Right renal cortex interstitium (tissue), 3 donors: Measurements from ENCODE around the gene CACNB4. TPM values are rescaled to one million over a fixed set of nuclear protein-coding genes. Genes with fewer than 3 reads are reported as not detected.
"Not testable (repeated sequence)": the region's sequence is repeated elsewhere in the genome, so short reads cannot be mapped to it uniquely, and the experiment has no call there.

Source experiments
- DNase-seq, 3 donors: peaks; one replicate each; pipeline ENCODE4 v3.0.0-alpha.2; 2013; ENCODE audit warnings: low read depth in 3 of 3, low spot score in 2 of 3
- polyA plus RNA-seq, 3 donors: library from polyadenylated mRNA; unstranded; fragments of 120-200 nt; gene quantifications; one replicate each; pipeline ENCODE4 v1.2.1, GENCODE V29; 2013; ENCODE audit not compliant: insufficient read length in 3 of 3

CACNB4 gene
- polyA plus RNA-seq, 3 donors: 7.4 to 12.5 (median 8.1) TPM

GRCh38 chr2:152090726-152091125 is 8.1 kb downstream of the CACNB4 start:
- not testable (repeated sequence) for DNase-seq

GRCh38 chr2:152089238-152089637 is 9.6 kb downstream of the CACNB4 start:
- no peak for DNase-seq

DNA sequence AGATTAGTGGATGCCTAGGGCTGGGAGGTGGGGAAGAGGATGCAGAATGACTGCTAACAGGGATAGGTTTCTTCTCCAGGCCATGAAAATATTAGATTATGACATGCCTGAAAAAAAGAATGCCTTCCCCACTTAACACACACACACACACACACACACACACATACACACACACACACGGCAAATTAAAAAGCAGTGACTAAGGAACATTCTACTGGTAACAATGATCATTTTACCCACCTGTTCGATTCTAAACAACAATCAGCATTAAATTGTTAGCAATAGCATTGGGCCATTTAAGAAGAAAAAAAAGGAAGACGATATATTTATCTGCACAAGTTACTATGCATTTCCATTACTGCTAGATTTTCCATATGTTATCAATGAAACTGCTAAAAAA is 10.8 kb downstream of the CACNB4 start:
- no peak for DNase-seq

GRCh38 chr2:152086231-152086630 is 12.6 kb downstream of the CACNB4 start:
- no peak for DNase-seq

DNA sequence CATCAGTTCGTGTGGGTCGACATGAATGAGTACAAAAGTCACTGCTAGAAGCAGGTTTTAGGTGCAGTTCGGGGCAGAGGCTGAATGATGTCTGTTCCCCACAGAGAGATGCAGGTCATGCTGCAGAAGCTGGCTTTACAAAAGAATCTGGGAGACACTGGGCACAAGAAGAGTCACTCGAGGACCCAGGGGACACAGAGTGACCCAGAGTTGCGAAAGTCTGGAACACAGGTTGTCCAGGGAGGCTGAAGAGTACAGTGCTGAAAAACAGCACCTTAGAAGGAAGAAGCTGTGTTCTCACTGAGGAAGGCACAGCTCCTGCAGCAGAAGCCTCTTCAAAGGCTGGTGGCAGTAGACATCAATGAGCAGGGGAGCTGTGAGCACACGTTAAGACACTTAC is 14.8 kb downstream of the CACNB4 start:
- DNase-seq: no peak

DNA sequence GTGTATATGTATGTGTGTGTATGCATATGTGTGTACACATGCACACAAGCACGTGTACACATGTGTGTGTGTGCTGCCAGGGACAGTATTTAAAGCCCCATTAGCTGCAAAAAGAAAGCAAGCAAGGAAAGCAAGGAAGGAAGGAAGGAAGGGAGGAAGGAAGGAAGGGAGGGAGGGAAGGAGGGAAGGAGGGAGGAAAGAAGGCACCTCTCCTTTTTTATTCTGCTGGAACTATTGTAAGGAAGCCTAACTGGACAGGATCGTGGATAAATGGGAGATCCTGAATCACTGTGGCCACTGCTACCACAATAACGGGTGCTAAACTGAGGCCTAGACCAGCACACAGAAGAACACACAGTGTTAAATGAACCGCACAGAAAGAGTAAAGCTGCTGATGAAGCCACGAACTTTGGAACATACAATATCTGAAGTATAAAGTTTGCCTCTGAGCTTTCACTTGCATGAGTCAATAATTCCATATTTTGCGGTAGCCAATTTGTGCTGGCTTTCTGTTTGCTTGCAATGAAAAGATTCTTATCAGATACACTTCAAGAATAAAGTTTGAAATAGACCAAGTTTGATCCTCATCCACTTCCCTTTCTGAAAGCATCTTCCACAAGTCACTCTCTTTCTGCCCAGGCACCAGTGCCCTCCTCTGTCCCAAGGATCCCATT is 15.5 kb downstream of the CACNB4 start:
- DNase-seq: no peak

DNA sequence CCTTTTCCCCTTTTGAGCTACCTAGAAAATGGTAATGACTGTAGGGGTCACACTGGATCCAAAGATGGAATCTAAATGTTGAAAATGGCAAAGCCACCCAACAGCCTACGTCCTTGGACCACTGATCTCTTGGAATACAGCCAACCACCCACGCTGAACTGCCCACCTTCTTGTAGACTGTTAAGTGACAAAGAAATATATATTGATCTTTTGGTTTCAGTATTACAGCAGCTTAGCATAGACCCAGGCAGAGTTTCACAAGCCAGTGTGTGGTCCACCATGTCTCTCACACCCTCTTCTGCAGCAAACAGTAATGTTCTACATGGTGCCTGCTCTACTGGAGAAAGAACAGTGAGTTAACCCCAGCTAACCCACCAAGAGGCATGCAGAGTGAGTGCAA is 20.2 kb downstream of the CACNB4 start:
- no peak for DNase-seq

DNA sequence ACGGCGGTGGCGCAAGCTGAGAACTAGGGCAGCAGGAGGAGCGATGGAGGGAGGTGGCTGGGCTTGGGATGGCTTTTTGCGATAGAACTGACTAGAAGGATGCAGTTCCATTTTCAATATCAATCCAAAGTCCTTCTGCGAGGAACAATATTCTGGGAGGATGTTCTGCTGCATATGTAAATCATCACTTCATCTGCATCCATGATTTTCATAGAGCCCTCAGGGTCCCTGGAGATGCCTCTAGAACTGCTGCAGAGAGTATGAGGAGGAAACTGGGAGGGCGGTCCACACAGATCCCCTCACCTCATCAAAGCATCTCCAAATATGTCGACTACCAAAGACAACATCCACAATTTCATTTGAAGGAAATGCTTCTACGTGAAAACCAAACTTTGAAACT is 20.8 kb downstream of the CACNB4 start:
- DNase-seq: no peak

GRCh38 chr2:152075461-152076050 is 23.3 kb downstream of the CACNB4 start:
- DNase-seq: no peak

GRCh38 chr2:152072011-152072410 is 26.8 kb downstream of the CACNB4 start:
- no peak for DNase-seq

- no peak for DNase-seq
These were observed 27.3 kb downstream of the CACNB4 start for GRCh38 chr2:152071518-152071917.

DNA sequence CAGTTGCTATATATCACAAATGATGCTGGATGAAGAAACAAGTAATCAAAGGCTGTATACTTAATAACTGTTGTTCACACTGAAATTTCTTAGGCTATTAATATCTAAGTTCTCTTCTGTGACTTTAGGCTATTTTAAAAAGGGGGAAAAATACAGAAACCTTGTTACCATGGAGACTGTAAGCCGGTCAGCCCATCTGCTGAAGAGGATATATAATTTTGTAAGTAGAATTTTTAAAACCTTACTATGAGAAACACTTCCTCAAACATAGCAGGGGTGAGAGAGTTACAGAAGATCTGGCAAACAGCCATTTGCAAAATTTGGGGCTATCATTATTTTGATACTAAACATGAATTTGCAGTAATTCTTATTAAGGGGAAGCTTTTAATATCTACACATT is 27.8 kb downstream of the CACNB4 start:
- DNase-seq: no peak

DNA sequence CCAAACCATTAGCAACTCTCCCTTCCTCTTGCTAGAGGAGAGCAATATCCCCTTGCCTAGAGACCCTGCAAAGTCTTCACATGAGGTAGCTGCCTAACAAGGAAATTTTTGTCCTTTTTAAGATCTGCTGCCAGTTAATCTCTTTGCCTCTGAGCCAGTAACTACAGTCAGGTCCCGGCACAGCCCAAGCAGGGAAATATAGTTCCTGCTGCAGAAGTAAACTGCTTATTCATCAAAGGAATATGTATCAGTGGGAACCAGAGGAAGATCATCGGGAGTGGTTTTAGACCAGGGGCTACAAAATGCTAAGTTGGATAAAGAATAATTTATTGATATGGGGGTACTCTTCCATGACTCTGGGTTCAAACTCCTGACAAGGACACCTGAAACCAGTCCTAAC is 30.6 kb downstream of the CACNB4 start:
- DNase-seq: no peak

DNA sequence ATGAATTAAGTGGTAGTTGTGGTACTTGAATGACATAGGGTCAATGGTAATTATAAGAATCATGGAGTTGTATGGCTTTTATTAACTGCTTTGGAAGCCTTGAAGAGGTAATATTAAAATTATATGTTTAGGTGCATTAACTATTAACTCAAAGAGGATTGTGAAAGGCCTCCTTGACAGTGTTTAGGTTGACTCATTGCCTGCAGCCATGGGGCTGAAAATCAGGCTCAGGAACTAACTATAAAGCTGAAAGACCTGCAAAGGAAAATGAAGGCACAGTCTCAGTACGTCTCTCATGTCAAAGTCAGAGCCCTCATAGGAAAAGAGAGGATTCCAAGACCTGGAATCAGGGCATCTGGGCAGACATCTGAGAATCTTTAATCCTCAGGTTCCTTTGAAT is 31.0 kb downstream of the CACNB4 start:
- no peak for DNase-seq

GRCh38 chr2:152065945-152066344 is 32.9 kb downstream of the CACNB4 start:
- DNase-seq: no peak

GRCh38 chr2:152064001-152064400 is 34.8 kb downstream of the CACNB4 start:
- DNase-seq: no peak

GRCh38 chr2:152063325-152063924 is 35.4 kb downstream of the CACNB4 start:
- DNase-seq: no peak

DNA sequence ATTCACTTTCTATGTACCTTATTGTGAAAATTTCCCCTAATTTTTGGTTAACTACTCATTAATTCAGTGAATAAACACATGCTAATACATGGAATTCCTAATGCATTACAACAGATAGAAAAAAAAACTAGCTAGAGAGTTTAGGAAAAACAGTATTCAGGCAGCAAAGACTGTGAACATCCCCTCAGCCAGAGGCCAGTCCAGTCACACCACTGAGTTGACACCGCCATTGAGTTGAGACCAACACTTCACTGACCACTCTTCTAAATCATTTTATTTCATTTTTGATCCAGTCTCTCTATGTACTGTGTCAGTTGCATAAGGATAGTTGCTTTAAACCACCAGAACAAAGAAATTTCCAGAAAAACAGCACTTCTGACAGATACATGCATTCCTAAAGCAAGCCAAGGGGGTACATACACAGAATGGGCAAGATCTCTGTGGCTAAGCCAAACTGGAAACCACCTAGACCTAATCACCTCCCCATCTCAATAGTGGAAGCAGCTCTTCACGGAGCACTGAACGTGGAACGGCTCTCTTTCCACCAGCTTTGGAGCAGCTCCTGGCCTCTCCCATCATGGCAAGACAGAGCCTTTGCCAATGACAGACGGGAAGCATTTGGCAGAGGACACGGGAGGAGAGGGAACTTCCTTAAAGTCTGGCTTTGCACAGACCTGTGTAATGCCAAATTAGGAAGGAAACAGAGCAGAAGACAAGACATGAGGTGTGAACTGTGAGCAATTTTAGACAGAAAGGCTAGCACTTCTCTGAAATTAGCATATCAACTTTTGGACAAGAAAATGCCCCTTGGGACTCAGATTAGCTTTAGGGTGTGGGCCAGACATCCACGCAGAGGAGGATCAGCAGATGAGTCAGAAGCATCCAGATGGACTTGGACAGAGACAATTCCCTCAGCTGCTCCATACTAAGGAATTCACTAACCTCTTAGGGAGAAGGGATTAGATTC is 36.4 kb downstream of the CACNB4 start:
- DNase-seq: no peak

GRCh38 chr2:152061383-152061782 is 37.5 kb downstream of the CACNB4 start:
- no peak for DNase-seq

GRCh38 chr2:152058655-152059054 is 40.2 kb downstream of the CACNB4 start:
- no peak for DNase-seq

- no peak for DNase-seq
These were observed 42.4 kb downstream of the CACNB4 start for GRCh38 chr2:152056418-152056817.
